NCI-H1694 (cell line): ENCODE data around the gene TRMU.

ENCODE experiments used
- DNase-seq: peaks from one replicate; lab custom pipeline; 2025; lab: John Stamatoyannopoulos, UW

Gene TRMU

GRCh38 chr22:46335201-46336118, at the start of gene TRMU:
TRMU (plus strand) TSS chr22:46335714; CDS start chr22:46335765, 51 bp downstream.
- DNase-seq, result peak; percentile 46

GRCh38 chr22:46286006-46286405, 49.5 kb upstream of the TRMU start:
- DNase-seq, result no peak

GRCh38 chr22:46286941-46287872, 48.3 kb upstream of the TRMU start:
- DNase-seq, result no peak

GRCh38 chr22:46287873-46288751, 47.4 kb upstream of the TRMU start:
- no peak for DNase-seq

- no peak for DNase-seq
These were observed 46.7 kb upstream of the TRMU start for GRCh38 chr22:46288846-46289243.

- DNase-seq, result no peak
These were observed 46.1 kb upstream of the TRMU start for GRCh38 chr22:46289244-46289891.

- no peak for DNase-seq
These were observed 45.2 kb upstream of the TRMU start for GRCh38 chr22:46290121-46290842.

- DNase-seq, result no peak
These were observed 44.4 kb upstream of the TRMU start for GRCh38 chr22:46290843-46291785.

- no peak for DNase-seq
These were observed 43.3 kb upstream of the TRMU start for GRCh38 chr22:46292173-46292572.

- no peak for DNase-seq
These were observed 42.8 kb upstream of the TRMU start for GRCh38 chr22:46292732-46293131.

- DNase-seq, result peak; percentile 49
These were observed 41.8 kb upstream of the TRMU start for GRCh38 chr22:46293577-46294260.

GRCh38 chr22:46294784-46295183, 40.7 kb upstream of the TRMU start:
- no peak for DNase-seq

GRCh38 chr22:46295277-46295971, 40.1 kb upstream of the TRMU start:
- no peak for DNase-seq

- DNase-seq, result peak; percentile 98
These were observed 39.0 kb upstream of the TRMU start, which contains the start of gene GTSE1 for GRCh38 chr22:46296257-46297150. GTSE1 (plus strand) TSS chr22:46296870; CDS start chr22:46297401, 531 bp downstream.

GRCh38 chr22:46297151-46297812, 38.2 kb upstream of the TRMU start:
- DNase-seq, result no peak

GRCh38 chr22:46299101-46299500, 36.4 kb upstream of the TRMU start:
- DNase-seq, result no peak
